ENCODE data around the gene ZC3H4.

The ZC3H4 gene

DNA sequence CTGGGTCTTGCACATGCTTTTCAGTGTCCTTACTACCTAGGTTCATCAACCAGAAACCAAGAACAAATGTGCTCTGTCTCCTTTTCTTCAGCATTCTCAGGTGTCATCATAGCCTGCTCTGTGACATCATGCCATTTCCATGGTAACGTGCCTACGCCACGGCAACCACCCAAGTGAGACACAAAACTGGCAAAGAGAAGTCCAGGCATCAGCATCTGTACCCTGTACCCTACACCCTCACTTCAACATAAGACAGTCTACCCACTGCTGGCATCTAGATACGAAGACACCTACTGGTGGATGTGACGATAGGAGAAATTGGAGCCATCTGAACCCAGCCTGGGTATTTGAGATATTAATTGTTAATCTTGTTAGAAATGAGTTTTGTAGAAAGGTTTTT is 13.3 kb downstream of the ZC3H4 start:
- no peak for DNase-seq (ENCODE audit: low read depth)
- TF ChIP-seq, protein P1, sequence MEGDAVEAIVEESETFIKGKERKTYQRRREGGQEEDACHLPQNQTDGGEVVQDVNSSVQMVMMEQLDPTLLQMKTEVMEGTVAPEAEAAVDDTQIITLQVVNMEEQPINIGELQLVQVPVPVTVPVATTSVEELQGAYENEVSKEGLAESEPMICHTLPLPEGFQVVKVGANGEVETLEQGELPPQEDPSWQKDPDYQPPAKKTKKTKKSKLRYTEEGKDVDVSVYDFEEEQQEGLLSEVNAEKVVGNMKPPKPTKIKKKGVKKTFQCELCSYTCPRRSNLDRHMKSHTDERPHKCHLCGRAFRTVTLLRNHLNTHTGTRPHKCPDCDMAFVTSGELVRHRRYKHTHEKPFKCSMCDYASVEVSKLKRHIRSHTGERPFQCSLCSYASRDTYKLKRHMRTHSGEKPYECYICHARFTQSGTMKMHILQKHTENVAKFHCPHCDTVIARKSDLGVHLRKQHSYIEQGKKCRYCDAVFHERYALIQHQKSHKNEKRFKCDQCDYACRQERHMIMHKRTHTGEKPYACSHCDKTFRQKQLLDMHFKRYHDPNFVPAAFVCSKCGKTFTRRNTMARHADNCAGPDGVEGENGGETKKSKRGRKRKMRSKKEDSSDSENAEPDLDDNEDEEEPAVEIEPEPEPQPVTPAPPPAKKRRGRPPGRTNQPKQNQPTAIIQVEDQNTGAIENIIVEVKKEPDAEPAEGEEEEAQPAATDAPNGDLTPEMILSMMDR (IDR thresholded peaks at IDR 0.05; ENCODE audit: insufficient read depth, low read depth, low read length, missing control alignments), result no peak
- no peak overlapping the region for H3K4me3 ChIP-seq (ENCODE audit: low read depth, low read length)

DNA sequence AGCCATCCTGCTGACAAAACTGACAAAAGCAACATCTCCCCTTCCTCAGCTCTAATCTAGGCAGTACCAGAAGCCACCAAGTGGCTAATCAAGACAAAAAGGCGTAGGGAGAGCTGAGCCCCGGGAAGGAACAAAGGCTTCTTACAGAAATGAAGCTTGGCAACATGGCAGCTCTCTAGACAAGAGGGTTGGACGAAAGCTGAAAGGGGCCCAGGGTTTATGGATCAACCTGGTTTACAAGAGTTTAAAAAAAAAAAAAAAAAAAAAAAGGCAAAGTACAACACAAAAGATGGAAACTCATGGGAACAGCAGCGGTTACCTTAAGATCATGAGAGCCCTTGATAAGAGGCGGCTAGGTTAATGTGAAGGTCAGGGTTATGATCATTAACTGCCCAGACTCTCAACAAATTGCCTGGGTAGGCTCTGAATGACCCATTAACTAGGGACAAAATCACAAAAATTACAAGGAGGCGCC is 14.0 kb downstream of the ZC3H4 start:
- DNase-seq (ENCODE audit: low read depth), result no peak
- TF ChIP-seq, protein P1 (IDR thresholded peaks at IDR 0.05; ENCODE audit: insufficient read depth, low read depth, low read length, missing control alignments), result no peak

GRCh38 chr19:47098608-47099007 is 15.0 kb downstream of the ZC3H4 start:
- DNase-seq (ENCODE audit: low read depth), result no peak
- TF ChIP-seq, protein P1 (IDR thresholded peaks at IDR 0.05; ENCODE audit: insufficient read depth, low read depth, low read length, missing control alignments), result no peak
- no peak overlapping the region for H3K4me3 ChIP-seq (ENCODE audit: low read depth, low read length)

More for the DNA sequence above, 14.0 kb downstream of the ZC3H4 start:
- H3K4me3 ChIP-seq (ENCODE audit: low read depth, low read length), result no peak overlapping the region

DNA sequence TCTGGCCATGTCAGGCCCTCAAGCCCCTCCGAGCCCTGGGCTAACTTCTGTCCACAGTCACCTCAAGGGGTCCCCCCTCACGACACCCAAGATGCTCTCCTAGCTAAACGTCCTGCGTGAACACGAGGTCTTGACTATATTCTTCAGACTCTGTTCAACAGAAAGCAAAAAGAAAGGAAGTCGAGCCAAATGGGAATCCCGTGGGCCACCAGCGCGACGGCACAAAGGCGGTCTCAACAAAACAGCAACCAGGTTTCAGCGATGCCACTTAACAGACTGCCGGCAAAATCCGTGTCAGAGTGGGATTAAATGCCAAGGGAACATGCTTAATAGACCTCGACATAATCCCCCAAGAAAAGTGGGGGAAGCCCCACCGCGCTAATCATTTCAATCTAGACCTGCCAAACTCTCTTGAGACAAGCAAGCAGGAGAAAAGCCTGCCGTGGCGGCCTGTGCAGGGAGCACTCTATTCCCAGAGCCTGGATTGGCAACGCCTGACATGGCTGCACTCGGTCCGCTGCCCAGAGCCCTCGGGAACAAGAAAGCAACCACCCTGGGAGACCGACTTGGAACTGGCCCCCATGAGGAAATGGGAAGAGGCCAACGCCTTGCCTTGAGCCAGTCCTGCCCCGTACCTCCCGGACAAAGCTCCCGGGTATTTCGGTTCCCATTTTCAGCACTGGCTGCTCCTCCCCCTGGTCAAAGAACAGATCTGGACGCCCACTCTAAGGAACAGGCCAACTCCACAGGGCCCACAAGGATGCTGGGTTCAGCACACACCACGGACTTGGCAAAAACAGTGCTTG is 16.0 kb downstream of the ZC3H4 start:
- TF ChIP-seq, protein P1 (IDR thresholded peaks at IDR 0.05; ENCODE audit: insufficient read depth, low read depth, low read length, missing control alignments), result no peak
- no peak for DNase-seq (ENCODE audit: low read depth)
- no peak overlapping the region for H3K4me3 ChIP-seq (ENCODE audit: low read depth, low read length)

GRCh38 chr19:47096721-47097120 is 16.9 kb downstream of the ZC3H4 start:
- DNase-seq (ENCODE audit: low read depth), result no peak
- H3K4me3 ChIP-seq (ENCODE audit: low read depth, low read length), result no peak overlapping the region
- TF ChIP-seq, protein P1 (IDR thresholded peaks at IDR 0.05; ENCODE audit: insufficient read depth, low read depth, low read length, missing control alignments), result no peak

DNA sequence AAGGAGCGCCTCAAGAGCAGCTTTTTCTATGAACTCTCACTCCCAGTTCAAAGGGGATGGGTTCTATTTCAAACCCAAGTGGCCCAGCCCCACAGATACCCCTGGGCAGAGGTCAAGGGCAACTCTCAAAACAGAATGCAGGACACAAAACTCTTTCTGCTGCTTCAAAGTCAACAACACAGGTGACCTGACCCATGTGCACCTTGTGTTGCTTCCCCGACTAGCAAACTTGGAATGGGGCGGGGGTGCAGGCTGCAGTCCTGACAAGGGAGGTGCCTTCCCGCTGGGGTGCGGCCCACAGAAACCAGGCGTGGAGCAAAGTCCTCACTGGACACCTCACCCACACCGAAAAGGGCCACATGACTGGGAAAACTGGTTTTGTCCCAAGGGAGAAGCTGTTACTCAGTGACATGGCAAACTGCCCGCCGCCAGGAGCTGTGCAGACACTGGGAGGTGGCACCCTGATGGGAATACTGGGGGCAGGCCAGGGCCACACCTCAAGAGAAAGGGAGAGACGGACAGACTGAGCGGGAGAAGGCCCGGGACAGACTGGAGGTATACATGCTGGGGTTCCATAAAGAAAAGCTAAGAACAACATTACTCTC is 17.4 kb downstream of the ZC3H4 start:
- DNase-seq (ENCODE audit: low read depth), result no peak
- TF ChIP-seq, protein P1 (IDR thresholded peaks at IDR 0.05; ENCODE audit: insufficient read depth, low read depth, low read length, missing control alignments), result no peak
- no peak overlapping the region for H3K4me3 ChIP-seq (ENCODE audit: low read depth, low read length)

All from GM12865 (cell line).